B cell (primary cell): ENCODE measurements around the gene SORL1. TPM values are rescaled to one million over a fixed set of nuclear protein-coding genes. Genes with fewer than 3 reads are reported as not detected.
A peak's percentile ranks its signal among the peaks of the same experiment; 100 is the strongest.

Experiments used
- ATAC-seq: fragments of 200-7000 bp; cut with Tn5 transposase; one replicate; pipeline ENCODE4 v1.10.0; 2021; ENCODE audit warnings: low read depth, mild to moderate bottlenecking, moderate number of reproducible peaks, moderate library complexity
- CTCF ChIA-PET: fragments of 350-600 bp; sonication (Branson Sonifier 250); formaldehyde crosslinking; loops from one replicate; lab custom pipeline; 2021; ENCODE audit warnings: antibody characterized with exemption, inconsistent platforms; lab: Charles Lee
- POLR2A ChIA-PET: fragments of 350-600 bp; sonication (Branson Sonifier 250); formaldehyde crosslinking; loops from one replicate; lab custom pipeline; 2021; ENCODE audit warnings: antibody characterized with exemption; lab: Charles Lee
- DNase-seq: peaks from one replicate; pipeline ENCODE4 v3.0.0; 2013
- H2AFZ ChIP-seq: 2 replicates; pipeline ENCODE4 v1.6.1; 2012; ENCODE audit warnings: mild to moderate bottlenecking, low read depth, low read length; ENCODE audit not compliant: insufficient read depth, poor library complexity, severe bottlenecking
- H3K27ac ChIP-seq, 2 donors: 1 replicate in 1 of 2; 2 replicates in 1 of 2; pipeline ENCODE4 v1.5.1; 2012 to 2013; ENCODE audit warnings: low read length in 2 of 2, mild to moderate bottlenecking in 2 of 2, moderate library complexity in 1 of 2
- H3K27me3 ChIP-seq, 4 experiments: fragments of 200-600 bp in 1 of 4; sonication (generic) in 1 of 4; replicated peaks in 1 of 4; 1 replicate in 2 of 4; 2 replicates in 2 of 4; pipeline versions ENCODE4 v1.6.1 to v1.7.0; 2013 to 2016; ENCODE audit warnings: low read length in 3 of 4, mild to moderate bottlenecking in 2 of 4, mixed read lengths in 1 of 4, moderate library complexity in 1 of 4; ENCODE audit not compliant: insufficient read depth in 4 of 4, control insufficient read depth in 3 of 4; ENCODE audit errors: control extremely low read depth in 1 of 4
- H3K36me3 ChIP-seq, 2 experiments: replicated peaks in 1 of 2; 1 replicate in 1 of 2; 2 replicates in 1 of 2; pipeline versions ENCODE4 v1.6.1 to v1.7.1; 2013; ENCODE audit warnings: low read length in 1 of 2; ENCODE audit not compliant: insufficient read depth in 2 of 2, control insufficient read depth in 1 of 2; ENCODE audit errors: control extremely low read depth in 1 of 2, extremely low read depth in 1 of 2
- H3K4me1 ChIP-seq, 2 donors: fragments of 200-600 bp in 1 of 2; sonication (generic) in 1 of 2; 1 replicate in 1 of 2; 2 replicates in 1 of 2; pipeline versions ENCODE4 v1.5.1 to v1.6.1; 2013 to 2017; ENCODE audit warnings: low read length in 2 of 2; ENCODE audit not compliant: control insufficient read depth in 2 of 2, insufficient read depth in 2 of 2
- H3K4me2 ChIP-seq: replicated peaks from 2 replicates; pipeline ENCODE3; 2012; ENCODE audit warnings: mild to moderate bottlenecking, low read depth, low read length; ENCODE audit not compliant: poor library complexity, severe bottlenecking
- H3K4me3 ChIP-seq, 5 experiments: fragments of 200-600 bp in 1 of 5; sonication (generic) in 1 of 5; 1 replicate in 3 of 5; 2 replicates in 2 of 5; pipeline versions ENCODE4 v1.5.1 to v1.7.0; 2011 to 2016; ENCODE audit warnings: low read length in 4 of 5, mild to moderate bottlenecking in 4 of 5, low read depth in 2 of 5, control low read depth in 1 of 5, moderate library complexity in 1 of 5; ENCODE audit not compliant: insufficient read depth in 1 of 5; ENCODE audit errors: control extremely low read depth in 1 of 5, extremely low read depth in 1 of 5
- H3K79me2 ChIP-seq: fragments of 200-600 bp; sonication (generic); one replicate; pipeline ENCODE4 v1.6.0; 2016; ENCODE audit warnings: low read length; ENCODE audit not compliant: control insufficient read depth, insufficient read depth
- H3K9ac ChIP-seq: fragments of 200-600 bp; sonication (generic); 2 replicates; pipeline ENCODE4 v1.6.1; 2017; ENCODE audit warnings: mild to moderate bottlenecking, low read length, moderate library complexity
- H3K9me3 ChIP-seq, 3 donors: one replicate each; pipeline versions ENCODE4 v1.6.1 to v1.7.1; 2013; ENCODE audit warnings: low read length in 2 of 3; ENCODE audit not compliant: control insufficient read depth in 2 of 3, insufficient read depth in 1 of 3; ENCODE audit errors: control extremely low read depth in 1 of 3
- H4K20me1 ChIP-seq: 2 replicates; pipeline ENCODE4 v1.6.0; 2012; ENCODE audit warnings: mild to moderate bottlenecking, low read length; ENCODE audit not compliant: insufficient read depth, control insufficient read depth, poor library complexity, severe bottlenecking
- H3K27ac Mint-ChIP-seq: one replicate; pipeline ENCODE4 v1.8.0; 2021; ENCODE audit warnings: mixed read lengths
- H3K27me3 Mint-ChIP-seq: one replicate; pipeline ENCODE4 v1.8.0; 2021; ENCODE audit warnings: mixed read lengths
- H3K4me1 Mint-ChIP-seq: one replicate; pipeline ENCODE4 v1.8.0; 2021; ENCODE audit warnings: mixed read lengths
- H3K4me3 Mint-ChIP-seq: one replicate; pipeline ENCODE4 v1.8.0; 2021; ENCODE audit warnings: mixed read lengths
- H3K9me3 Mint-ChIP-seq: one replicate; pipeline ENCODE4 v1.8.0; 2022; ENCODE audit warnings: mixed read lengths; ENCODE audit not compliant: insufficient read depth
- EZH2 ChIP-seq: IDR thresholded peaks from 2 replicates; pipeline ENCODE4 v1.6.1; 2012; ENCODE audit warnings: borderline replicate concordance, low read depth, mild to moderate bottlenecking, moderate library complexity, low read length; ENCODE audit not compliant: insufficient read depth, poor library complexity, severe bottlenecking
- WGBS: methylation state at CpG from one replicate; pipeline ENCODE4 v1.1.5; 2013; ENCODE audit warnings: missing lambda C conversion rate; ENCODE audit not compliant: insufficient coverage; 5-methylcytosine and 5-hydroxymethylcytosine counted together
- intact Hi-C: fragments of 100-400 bp; cut with micrococcal nuclease; formaldehyde crosslinking; loops from one replicate; pipeline ENCODE4 v1.10.0; 2022
- polyA plus RNA-seq: library from polyadenylated mRNA; depleted of rRNA; stranded (reverse); fragments of >200 nt; gene quantifications from 2 replicates; pipeline ENCODE4 v1.2.3, GENCODE V29; 2012
- total RNA-seq, 2 donors: library from RNA; stranded (reverse); fragments of 120-200 nt in 1 of 2; gene quantifications; 1 replicate in 1 of 2; 2 replicates in 1 of 2; pipeline versions ENCODE4 v1.2.3 to v1.2.4, GENCODE V29; 2013 to 2022
- TF ChIP-seq, protein P1 (sequence below): fragments of 200-600 bp; IDR thresholded peaks from one replicate; pipeline ENCODE4 v1.8.0; 2022; ENCODE audit warnings: antibody characterized with exemption, mild to moderate bottlenecking

SORL1 gene
- total and polyA plus RNA-seq, 2 donors (not counting 1 experiment from before 2014, with no cell fraction given) = 13.0 to 396 TPM

DNA sequence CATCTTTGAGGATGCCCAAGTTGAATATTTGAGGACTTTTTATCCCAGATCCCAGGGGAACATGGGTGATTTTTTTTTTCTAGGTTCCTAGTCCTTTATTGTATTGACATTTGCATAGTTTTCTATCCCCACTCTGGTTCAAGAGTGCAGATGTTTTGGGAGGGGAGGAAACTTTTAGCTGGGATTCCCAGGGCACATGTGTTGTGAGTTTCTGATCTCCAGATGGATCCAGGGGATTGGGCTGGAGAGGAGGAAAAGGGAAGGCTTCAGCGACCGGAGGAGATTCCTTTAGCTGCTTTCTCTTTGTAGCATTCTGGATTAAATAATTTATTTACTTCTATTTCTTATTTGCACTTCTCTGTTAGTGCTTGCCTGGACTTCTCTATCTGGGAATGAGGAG, 15.4 kb downstream of the SORL1 start:
- peaks cover 66 to 73% of the 10 kb centered on the region in 2 donors for H3K4me1 ChIP-seq
- H3K4me1 Mint-ChIP-seq = peaks cover 73% of the 10 kb centered on the region
- H3K27ac Mint-ChIP-seq = peak overlapping the region; percentile 41
- H4K20me1 ChIP-seq = peaks cover 19% of the 10 kb centered on the region
- intact Hi-C loops = loop anchor here (2.0 to 5.0 kb wide), 2 partner anchors 15 to 125 kb away; partner anchors contain the start of genes SORL1 and SORL1-AS1
- H3K27ac ChIP-seq = peak overlapping the region; percentile 14 to 48
- POLR2A ChIA-PET = interaction anchor here (0.7 to 1.8 kb wide), 5 partner anchors 16 to 45 kb away, joined by 4 to 7 read pairs (median 4); no protein-coding TSS in a partner anchor
- H3K27me3 Mint-ChIP-seq = no peaks in the 10 kb centered on the region
- no peaks in the 10 kb centered on the region for H3K9me3 Mint-ChIP-seq
- DNase-seq (no peak), ATAC-seq (no peak)
- no peak for TF ChIP-seq EZH2
- TF ChIP-seq, protein P1, sequence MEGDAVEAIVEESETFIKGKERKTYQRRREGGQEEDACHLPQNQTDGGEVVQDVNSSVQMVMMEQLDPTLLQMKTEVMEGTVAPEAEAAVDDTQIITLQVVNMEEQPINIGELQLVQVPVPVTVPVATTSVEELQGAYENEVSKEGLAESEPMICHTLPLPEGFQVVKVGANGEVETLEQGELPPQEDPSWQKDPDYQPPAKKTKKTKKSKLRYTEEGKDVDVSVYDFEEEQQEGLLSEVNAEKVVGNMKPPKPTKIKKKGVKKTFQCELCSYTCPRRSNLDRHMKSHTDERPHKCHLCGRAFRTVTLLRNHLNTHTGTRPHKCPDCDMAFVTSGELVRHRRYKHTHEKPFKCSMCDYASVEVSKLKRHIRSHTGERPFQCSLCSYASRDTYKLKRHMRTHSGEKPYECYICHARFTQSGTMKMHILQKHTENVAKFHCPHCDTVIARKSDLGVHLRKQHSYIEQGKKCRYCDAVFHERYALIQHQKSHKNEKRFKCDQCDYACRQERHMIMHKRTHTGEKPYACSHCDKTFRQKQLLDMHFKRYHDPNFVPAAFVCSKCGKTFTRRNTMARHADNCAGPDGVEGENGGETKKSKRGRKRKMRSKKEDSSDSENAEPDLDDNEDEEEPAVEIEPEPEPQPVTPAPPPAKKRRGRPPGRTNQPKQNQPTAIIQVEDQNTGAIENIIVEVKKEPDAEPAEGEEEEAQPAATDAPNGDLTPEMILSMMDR = no peak
- CTCF ChIA-PET = interaction anchor here (0.7 to 2.1 kb wide), 8 partner anchors 17 to 148 kb away, joined by 3 to 7 read pairs (median 4); no protein-coding TSS in a partner anchor
- H3K9me3 ChIP-seq = no peaks in the 10 kb centered on the region
- H3K4me3 ChIP-seq = peak overlapping the region in 1 of 5 experiments; percentile 21
- H3K4me3 Mint-ChIP-seq = peak overlapping the region; percentile 71
- H2AFZ ChIP-seq = peak overlapping the region; percentile 29
- H3K4me2 ChIP-seq = peak overlapping the region; percentile 59
- peak overlapping the region; percentile 0 for H3K9ac ChIP-seq
- no CpG with 5 or more reads among the region's 2 CpGs for WGBS
- peaks cover 86% of the 10 kb centered on the region for H3K79me2 ChIP-seq
- peaks cover 0 to 13% of the 10 kb centered on the region in 2 experiments for H3K36me3 ChIP-seq
- H3K27me3 ChIP-seq = no peaks in the 10 kb centered on the region

DNA sequence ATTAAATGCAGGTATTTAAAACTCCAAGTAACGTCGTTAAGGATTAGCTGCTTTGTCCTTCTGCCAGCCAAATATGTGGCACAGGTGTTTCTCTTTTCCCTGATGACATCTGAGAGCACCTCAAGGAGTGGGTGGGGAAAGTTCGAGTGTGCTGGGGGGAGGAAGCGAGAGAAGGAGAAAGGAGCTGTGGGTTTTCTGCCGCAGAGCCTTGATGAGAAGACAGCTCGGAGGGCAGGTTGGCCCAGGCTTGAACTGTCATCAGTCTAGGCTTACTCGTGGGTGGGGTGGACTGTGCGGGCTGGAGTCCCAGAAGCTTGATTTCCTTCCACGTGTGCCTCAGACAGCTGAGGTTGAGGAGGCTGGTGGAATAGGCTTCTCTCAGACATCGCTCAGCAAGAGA, 15.9 kb downstream of the SORL1 start:
- Histone ChIP-seq H3K27ac (peak overlapping the region; percentile 23 to 48), H3K4me3 (no peak overlapping the region), H3K4me1 (peaks cover 61 to 69% of the 10 kb centered on the region in 2 donors), H3K4me2 (peak overlapping the region; percentile 59), H3K9me3 (no peaks in the 10 kb centered on the region), H4K20me1 (peaks cover 19% of the 10 kb centered on the region), H3K36me3 (peaks cover 0 to 13% of the 10 kb centered on the region in 2 experiments), H2AFZ (no peak overlapping the region), H3K9ac (peak overlapping the region; percentile 0), H3K27me3 (no peaks in the 10 kb centered on the region), H3K79me2 (peaks cover 86% of the 10 kb centered on the region)
- Mint-ChIP-seq H3K4me1 (peaks cover 71% of the 10 kb centered on the region), H3K9me3 (no peaks in the 10 kb centered on the region), H3K27me3 (no peaks in the 10 kb centered on the region), H3K4me3 (peak overlapping the region; percentile 71), H3K27ac (peak overlapping the region; percentile 50)
- CTCF ChIA-PET = interaction anchor here (0.7 to 2.1 kb wide), 8 partner anchors 17 to 148 kb away, joined by 3 to 7 read pairs (median 4); no protein-coding TSS in a partner anchor
- TF ChIP-seq EZH2 = no peak
- TF ChIP-seq, protein P1 = no peak
- peak; percentile 70 for DNase-seq
- peak; percentile 59 for ATAC-seq
- intact Hi-C loops = loop anchor here (2.0 to 5.0 kb wide), 3 partner anchors 15 to 124 kb away; partner anchors contain the start of genes SORL1 and SORL1-AS1
- POLR2A ChIA-PET = interaction anchor here (1.1 to 1.3 kb wide), 2 partner anchors 38 to 41 kb away, joined by 4 read pairs; no protein-coding TSS in a partner anchor
- WGBS = 3% methylated on average over 10 of the region's 10 CpGs
